HG03159 (cell line): ENCODE data around the gene EFTUD2.

Source experiments
- ATAC-seq: cut with Tn5 transposase; IDR thresholded peaks from one replicate; pipeline ENCODE4 v1.9.1; 2021; ENCODE audit warnings: mild to moderate bottlenecking, moderate library complexity; ENCODE audit not compliant: unreplicated experiment

Gene EFTUD2

DNA sequence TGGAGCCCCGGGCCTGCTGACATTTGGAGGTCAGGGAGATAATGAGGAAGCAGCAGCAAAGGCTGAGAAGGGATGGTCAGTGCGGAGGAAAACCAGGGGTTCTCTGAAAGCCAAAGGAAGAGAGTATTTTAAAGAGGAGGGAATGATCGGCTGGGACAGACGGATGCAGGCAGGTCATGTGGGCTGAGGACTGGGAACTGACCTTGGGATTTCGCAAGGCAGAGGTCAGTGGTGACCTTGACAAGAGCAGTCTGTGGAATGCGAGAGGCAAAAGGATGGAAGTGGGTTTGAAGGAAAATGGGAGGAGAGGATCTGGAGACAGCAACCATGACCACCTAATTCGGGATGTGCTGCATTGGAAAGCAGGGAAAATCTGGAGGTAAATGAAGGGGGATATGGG is 10.2 kb downstream of the EFTUD2 start:
- ATAC-seq, result no peak

DNA sequence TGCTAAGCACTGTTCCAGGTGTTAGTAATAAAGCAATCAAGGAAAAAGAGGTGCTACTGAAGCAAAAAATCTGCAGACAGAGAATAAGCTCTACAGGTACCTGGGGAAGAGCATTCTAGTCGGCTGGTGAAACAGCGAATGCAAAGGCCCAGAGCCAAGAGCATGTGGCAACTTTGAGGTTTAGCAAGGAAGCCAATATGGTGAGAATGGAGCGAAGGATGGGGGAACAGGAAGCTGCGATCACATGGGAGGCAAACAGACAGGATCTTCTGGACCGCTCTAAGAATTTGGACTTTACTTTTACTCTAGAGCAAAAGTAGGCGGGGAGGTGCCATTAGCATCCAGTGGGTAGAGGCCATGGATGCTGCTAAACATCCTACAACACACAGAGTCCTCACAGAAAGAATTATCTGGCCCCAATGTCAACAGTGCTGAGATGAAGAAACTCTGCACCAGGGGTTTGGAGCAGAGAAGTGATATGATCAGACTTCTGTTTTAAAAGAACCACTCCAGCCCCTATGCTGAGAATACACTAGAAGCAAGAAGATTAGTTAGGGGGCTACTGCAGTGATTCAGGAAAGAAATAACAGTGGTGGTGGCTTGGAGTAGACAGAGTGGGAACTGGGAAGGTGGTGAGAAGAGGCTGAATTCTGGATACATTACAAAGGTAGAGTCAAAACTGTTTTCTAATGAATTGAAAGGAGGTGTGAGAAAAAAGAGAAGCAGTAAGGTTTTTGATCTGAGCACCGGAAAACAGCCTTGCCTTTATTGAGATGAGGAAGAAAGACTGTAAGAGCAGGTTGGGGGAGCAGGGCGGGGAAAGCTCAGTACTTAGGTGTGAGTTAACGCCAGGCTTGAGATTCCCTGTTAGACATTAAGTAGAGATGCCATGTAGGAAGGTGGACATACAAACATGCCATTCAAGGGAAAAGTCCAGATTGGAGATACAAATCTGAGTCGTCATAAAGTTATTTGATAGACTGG is 11.0 kb downstream of the EFTUD2 start:
- no peak for ATAC-seq

DNA sequence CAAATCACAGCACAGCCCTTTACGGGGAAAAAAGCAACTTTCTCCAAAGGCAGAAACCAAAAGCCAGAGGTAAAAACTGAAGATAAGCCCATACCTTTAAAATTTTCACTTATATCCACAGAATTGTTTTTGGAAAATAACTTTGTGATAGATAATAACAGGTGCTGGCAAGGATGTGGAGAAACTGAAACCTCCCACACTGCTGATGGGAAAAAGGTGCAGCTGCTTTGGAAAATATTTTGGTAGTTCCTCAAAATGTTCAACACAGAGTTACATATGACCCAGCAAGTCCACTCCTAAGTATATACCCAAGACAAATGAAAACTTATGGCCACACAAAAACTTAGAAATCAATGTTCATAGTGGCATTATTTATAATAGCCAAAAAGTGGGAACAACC is 12.2 kb downstream of the EFTUD2 start:
- ATAC-seq, result no peak

DNA sequence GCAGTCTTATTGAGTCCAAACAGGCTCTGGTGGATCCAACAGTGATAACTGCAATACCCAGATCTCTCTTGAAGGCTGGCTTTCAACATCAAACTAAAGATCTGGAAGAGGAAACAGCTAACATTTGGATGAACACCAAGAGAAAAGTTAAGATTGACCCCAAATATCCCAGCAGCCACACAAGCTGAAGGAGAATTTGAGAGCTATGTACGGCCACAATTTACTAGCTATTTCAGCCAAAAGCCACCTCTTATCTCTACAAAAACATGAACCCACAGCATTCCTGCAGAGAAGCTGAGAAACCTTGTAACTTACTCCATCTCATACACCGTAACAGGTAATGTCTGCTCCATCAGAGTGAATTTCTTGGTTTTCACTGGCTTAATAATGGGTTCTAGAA is 14.3 kb downstream of the EFTUD2 start:
- ATAC-seq, result no peak

DNA sequence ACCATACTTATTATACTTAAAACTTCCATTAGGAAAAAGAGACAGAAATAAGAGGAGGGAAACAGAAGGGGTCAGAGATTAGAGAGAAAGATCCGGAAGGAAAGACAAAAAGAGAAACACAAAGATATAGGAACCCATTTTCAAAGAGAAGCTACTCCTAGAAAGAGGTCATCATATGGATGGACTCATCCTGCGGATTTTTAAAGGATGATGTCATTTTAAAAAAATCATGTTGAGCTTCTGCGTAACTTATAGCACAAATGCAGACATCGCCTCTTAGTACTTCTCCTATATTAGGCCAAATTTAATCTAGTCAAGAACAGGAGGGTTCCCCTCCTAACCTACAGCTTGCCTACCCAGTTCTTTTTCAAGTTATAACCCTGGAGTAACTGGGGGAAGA is 18.1 kb downstream of the EFTUD2 start:
- ATAC-seq, result no peak

DNA sequence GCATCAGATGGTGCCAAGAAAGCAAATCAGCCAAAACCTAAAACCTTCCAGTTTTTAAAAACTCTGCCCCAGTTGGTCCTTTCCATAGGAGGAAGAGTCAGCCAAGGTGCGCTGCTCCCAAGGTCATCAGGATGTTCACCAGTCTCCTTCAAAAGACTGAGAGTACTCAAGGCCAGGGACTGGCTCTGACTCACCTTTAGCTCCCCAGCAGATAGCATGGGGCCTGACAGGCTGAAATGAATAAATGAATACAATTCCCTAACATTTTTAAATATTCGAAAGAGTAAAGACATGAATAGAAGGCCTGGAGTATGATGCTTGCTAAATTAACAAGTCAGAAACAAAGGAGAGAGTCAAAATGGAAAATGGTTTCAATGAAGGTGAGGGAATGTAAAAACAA is 19.2 kb downstream of the EFTUD2 start:
- ATAC-seq, result no peak

DNA sequence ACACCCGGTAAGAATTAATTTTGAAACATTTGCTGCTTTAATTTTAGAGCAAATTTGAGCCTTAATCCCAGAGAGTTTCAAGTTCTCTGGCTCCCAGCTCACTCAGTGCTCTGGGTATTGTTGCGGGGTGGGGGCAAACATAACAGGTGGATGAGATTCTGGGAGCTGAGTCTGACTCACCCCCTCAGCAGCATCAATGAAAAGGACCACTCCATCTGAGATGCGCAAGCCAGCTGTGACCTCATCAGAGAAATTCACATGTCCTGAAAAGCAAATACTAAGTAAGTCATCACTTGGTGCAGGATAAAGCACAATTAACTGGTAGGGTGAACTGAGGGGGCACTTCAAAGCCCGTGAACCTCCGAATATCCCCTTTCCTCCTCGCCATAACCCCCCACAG is 19.9 kb downstream of the EFTUD2 start:
- ATAC-seq, result no peak

DNA sequence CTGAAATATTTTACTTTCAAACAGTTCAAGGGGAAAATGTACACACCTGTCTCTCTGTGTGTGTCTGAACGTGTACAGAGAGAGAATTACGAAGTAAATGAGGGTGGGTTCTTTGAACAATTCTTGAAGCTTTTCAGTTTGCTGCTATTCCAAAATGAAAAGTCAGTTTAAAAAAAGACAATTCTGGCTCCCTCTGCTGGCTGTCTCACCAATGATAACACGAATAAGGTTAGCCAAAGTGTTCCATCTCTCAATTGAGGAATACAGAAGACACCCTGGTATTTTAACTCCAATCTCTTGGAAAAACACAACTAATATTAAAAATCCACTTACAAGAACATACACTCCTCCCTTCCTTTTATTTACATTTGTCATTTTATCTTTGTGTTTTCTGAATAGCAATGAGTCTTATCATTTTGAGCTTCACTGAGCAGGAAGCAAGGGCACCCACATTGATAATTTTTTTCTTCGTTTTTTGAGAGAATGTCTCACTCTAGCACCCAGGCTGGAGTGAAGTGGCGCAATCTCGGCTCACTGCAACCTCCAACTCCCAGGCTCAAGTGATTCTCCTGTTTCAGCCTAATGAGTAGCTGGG is 20.5 kb downstream of the EFTUD2 start:
- ATAC-seq, result no peak

DNA sequence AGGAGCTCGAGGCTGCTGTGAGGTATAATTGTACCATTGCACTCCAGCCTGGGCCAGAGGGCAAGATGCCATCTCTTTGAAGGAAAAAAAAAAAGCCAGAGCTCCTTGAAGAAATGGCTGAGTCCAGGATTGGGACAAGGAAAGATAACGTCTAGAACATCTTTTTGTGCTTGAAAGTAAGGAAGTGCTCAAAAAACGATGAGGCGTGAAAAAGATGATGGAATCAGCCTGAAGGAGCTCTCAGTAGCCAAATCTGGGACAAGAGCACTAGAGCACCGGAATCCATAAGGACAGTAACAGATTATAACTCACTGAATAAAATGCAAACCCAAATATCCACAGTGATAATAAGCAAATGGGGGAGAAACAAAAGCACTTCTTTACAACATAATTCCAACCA is 22.1 kb downstream of the EFTUD2 start:
- ATAC-seq, result no peak

DNA sequence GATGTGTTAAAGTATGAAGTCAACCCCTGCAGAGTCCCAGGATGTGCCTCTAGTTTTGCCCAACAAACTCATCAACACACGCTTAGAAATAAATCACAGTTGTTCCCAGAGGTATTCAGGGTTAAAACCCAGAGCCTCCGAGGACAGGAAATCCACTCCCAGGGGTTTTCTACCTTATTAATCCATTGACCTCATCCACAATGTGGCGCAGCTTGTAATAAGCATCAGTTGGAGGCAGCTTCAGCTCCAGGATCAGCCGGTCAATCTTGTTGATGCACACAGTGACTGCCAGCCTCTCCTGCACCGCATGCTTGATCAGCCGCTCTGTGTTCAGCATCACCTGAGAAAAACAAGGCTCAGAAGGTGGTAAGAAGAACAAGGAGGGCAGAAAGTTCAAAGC is 23.5 kb downstream of the EFTUD2 start:
- ATAC-seq, result no peak

DNA sequence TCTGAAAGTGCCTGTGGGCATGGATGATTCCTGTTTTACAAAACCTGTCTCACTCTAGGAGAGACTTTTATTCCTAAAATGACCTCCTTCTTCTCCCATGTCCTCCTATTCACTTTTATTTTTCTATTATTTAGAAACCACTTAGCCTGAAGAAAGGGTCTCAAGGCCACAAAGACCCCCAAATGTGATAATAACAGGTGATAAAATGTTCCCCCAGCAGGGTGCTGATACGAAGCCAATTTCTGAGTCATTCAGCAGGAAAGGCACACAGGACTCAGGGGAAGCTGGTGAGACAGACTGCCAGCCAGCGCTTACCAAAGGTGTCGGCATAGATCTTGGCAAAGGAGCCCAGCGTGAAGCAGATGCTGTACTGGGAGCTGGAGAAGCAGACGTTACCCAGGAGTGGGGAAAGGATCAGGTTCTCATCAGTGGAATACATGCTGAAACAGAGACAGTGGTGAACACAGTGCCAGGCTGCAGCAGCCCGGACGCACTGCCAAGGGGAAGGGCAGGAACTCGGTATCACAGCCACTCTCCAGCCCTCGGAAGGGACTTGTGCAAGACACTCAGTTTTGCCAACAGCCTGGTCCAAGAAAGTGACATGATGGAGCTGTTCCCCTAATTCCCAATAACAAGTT is 27.0 kb downstream of the EFTUD2 start:
- ATAC-seq, result no peak

DNA sequence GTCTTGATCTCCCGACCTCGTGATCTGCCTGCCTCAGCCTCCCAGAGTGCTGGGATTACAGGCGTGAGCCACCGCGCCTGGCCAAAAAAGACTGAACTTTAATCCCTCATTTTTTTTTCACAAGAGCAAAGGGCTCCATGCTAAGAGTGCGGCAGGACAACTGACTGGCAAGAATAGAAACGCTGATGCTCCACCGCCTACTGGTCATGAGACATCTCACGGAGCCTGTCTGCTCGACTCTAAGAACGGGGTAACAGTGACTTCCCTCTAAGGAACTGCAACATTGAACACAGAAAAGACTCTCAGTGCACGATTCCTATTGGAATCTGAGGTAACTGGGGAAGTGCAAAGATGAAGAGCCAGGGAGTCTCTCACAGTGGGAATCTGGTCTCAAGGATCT is 27.7 kb downstream of the EFTUD2 start:
- ATAC-seq, result no peak

DNA sequence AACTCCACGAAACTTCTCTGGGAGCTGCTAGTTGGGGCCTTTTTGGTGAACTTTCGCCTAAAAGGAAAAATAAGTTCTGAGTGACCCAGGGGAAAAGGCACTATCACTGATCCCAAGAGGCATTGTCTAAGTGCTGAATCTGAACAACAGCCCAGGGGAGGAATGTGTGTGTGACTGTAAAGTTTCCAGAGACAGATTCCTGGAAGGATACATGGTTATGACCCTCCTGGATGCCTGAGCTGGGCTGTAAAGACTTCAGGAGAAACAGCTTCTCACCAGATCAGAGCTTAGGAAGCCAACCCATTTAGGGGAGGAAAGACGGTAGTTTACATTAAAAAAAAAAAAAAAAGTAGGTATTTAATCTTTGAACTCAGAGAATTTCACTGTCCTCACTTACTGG is 31.4 kb downstream of the EFTUD2 start:
- ATAC-seq, result no peak

DNA sequence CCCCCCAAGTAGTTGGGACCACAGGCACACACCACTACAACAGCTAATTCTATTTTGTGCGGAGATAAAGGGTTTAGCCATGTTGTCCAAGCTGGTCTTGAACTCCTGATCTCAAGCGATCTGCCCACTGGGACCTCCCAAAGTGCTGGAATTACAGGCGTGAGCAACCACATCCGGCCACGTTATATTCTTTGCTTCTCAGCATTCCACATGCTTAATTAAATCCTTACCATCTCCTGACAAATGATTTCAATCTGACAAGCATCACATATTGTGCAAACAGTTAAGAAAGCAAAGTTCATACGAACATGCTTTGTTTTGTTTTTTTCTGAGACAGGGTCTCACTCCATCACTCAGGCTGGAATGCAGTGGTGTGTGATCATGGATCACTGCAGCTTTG is 33.3 kb downstream of the EFTUD2 start:
- ATAC-seq, result no peak

DNA sequence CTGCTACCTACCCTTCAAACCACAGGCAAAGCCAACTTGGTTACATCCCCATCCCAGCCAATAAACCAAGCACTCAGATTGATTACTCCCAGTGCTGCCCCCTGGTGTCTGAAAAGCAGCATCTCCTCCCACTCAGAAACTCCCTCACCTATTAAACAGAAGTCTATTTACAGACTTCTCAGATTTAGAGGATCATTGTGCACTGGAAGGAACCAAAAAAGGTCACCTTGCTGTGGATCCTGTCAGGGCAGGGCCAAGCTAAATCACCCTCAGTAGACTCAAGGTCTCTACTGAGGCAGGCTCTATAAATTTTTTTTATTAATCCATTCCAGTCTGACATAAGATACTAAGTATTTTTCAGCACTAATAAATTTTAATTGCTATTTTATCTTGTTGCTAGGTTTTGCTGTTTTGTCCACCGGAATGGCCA is 34.0 kb downstream of the EFTUD2 start:
- ATAC-seq, result no peak

DNA sequence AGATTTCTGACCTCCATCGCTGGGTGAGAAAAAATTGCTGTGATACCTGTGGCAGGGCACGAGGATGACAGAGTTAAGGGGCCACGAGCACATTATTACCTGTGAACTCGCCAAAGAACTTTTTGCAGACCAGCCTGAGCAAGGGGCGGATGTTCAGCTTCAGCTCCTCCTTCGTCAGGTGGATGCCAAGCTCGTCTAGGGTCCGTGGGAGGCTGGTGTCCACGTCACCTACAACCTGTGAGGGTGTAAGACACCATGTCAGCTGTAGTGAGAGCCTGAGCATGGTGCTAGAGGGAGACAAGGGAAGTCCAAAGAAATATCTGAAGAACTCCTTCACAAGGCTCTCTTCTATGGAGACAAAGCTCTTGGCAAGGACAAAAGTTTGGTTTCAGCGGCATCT is 34.4 kb downstream of the EFTUD2 start:
- no peak for ATAC-seq

DNA sequence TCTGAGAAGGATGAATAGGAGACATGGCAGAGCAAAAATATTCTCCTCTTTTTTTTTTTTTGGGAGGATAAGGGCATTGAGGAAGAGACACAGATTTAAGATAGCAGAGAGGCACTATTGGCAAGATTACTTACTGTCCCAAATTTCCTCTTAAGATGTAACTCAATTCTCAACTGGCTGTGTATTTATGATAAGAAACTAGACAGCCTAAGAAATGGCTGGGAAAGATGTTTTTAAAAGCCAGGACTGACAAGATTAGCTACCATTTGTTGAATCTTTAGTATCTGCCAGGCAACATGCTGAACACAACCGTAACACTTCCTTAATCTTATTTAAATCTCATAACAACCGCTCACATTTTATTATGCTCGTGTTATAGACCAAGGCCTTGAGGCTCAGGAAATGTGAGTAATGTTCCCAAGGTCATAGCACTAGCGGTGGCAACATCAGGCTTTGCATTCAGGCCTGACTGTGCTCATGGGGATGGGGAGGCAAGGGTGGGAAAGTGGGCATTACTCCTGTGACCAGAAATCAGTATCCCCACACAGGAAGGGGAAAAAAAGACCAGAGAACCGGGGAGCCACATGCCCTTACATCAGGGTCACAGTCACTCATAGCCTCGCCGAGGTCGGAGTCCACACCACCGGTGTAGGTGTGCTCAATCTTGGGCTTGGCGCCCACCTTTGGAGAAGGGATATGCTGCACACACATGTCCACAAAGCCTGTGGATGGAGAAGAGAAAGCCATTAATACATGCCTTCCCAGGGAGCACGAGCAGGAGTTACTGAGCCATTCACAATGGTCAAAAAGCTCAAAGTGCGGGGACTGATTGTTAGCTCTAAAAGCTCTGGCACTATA is 36.0 kb downstream of the EFTUD2 start:
- ATAC-seq, result no peak

DNA sequence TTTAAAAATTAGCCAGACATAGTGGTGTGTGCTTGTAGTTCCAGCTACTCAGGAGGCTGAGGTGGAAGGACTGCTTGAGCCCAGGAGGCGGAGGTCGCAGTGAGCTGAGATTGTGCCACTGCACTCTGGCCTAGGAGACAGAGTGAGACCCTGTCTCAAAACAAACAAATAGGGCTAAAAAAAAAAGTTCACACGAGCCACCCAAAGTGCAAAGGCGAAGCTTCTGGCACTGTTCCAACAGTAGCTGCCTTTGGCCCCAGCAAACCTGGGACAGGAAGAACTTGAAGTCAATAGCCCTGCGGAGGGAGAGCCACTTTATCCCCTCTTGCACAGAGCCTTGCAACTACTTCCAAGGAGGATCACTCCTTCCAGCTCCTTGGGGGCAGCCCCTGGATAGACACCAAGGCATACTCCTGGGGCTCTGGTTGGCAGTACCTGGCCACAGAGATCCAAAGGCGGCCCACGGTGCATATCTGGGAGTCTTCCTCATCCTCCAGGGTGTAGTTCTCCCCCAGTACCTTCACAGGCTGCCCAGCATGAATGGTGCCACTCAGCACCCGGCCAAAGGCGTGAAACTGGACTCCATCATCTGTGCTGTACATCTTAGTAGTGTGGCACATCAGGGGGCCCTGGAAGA is 36.8 kb downstream of the EFTUD2 start:
- no peak for ATAC-seq

DNA sequence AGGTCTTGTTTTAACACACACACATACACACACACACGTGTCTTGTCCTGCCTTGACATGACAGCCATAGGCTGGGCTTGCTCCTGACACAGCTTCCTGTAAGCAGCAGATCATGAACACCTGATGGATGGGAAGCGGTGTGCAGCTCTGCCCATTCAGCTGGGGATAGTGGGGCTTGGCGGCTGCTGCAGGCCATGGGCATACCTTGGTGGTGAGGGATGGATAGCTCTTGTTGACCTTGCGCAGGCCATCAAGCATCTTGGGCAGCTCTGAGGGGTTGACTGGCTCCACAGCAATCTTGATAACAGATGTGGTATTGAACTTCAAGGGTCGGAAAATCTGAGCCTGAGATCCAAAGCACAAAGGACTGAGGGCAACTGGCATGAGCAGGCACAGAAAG is 39.5 kb downstream of the EFTUD2 start:
- ATAC-seq, result no peak

DNA sequence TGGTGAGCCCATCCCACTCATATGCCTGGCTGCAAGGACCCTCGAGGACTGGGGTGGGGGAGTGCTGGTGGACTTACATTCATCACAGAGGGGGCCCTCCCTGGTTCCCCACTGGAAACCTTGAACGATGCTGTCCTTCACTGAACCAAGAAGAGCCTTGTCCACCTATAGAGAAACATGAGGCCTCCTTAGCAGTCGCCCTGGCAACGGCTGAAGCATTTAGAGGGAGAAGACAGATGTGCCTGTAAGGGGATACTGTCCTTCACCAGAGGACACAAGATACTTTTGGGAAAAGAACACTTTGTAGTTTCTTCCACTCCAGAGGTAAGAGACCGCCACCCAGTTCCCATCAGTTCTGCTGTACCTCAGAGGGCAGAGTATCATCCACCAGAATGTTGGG is 45.1 kb downstream of the EFTUD2 start:
- no peak for ATAC-seq

DNA sequence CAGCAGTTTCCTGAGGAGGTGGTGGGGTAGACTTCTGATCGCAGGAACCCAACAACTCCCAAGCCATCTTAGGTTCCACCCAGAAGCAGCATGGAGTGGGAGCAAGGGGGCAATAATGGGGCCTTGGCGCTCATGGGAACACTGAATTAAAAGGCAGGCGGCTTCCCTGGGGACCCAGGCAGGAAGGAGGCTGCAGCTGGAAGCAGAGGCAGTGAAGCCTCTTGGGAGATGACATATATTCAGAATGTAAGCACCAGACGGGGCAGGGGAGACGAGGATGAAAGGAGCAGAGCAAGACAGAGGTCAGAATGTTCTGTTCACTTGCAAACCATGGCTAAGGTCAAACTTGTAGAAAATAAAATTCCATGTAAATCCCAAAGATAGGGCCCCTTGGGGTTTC is 48.6 kb downstream of the EFTUD2 start:
- ATAC-seq, result no peak
